Activated T-cell treated with anti-CD3 and anti-CD28 coated beads, Interleukin-2, amount 50 U/mL, for 72 hours (primary cell): ENCODE measurements around the gene COMMD3. TPM values are rescaled to one million over a fixed set of nuclear protein-coding genes. Genes with fewer than 3 reads are reported as not detected.
A peak's percentile ranks its signal among the peaks of the same experiment; 100 is the strongest.
"Not testable (repeated sequence)": the region's sequence is repeated elsewhere in the genome, so short reads cannot be mapped to it uniquely, and the experiment has no call there.

Source experiments
- ATAC-seq, 2 donors: fragments of 150-1000 bp; cut with Tn5 transposase; replicated peaks in 1 of 2; 2 replicates each; pipeline ENCODE4 v1.10.0; 2021; ENCODE audit warnings: moderate library complexity in 2 of 2, mild to moderate bottlenecking in 1 of 2
- DNase-seq, 2 donors: peaks; one replicate each; pipeline ENCODE4 v3.0.0; 2021 to 2022; ENCODE audit warnings: mixed read lengths in 1 of 2
- H3K27ac Mint-ChIP-seq: one replicate; pipeline ENCODE4 v1.8.0; 2022; ENCODE audit warnings: mild to moderate bottlenecking, moderate library complexity, mixed read lengths
- H3K27me3 Mint-ChIP-seq: one replicate; pipeline ENCODE4 v1.8.0; 2022; ENCODE audit warnings: low read depth, mixed read lengths
- H3K36me3 Mint-ChIP-seq, 2 donors: one replicate each; pipeline ENCODE4 v1.8.0; 2022; ENCODE audit warnings: mixed read lengths in 2 of 2, mild to moderate bottlenecking in 1 of 2; ENCODE audit not compliant: insufficient read depth in 2 of 2
- H3K4me1 Mint-ChIP-seq: one replicate; pipeline ENCODE4 v1.8.0; 2022; ENCODE audit warnings: low read depth, mixed read lengths
- H3K4me3 Mint-ChIP-seq, 2 donors: one replicate each; pipeline ENCODE4 v1.8.0; 2022; ENCODE audit warnings: mild to moderate bottlenecking in 2 of 2, mixed read lengths in 2 of 2, moderate library complexity in 2 of 2
- H3K9me3 Mint-ChIP-seq, 2 donors: one replicate each; pipeline ENCODE4 v1.8.0; 2022; ENCODE audit warnings: mixed read lengths in 2 of 2
- total RNA-seq, 2 donors: library from RNA; stranded (reverse); gene quantifications; one replicate each; pipeline ENCODE4 v1.2.3, GENCODE V29; 2022

COMMD3 gene
- total RNA-seq, 2 donors from 2014 or later, result 95.0 to 104 TPM

GRCh38 chr10:22310012-22310411 is 6.2 kb upstream of the COMMD3 start:
- Mint-ChIP-seq H3K4me1 (peaks cover 24% of the 10 kb centered on the region), H3K27me3 (peaks cover 21% of the 10 kb centered on the region)
- H3K9me3 Mint-ChIP-seq, DNase-seq, H3K27ac Mint-ChIP-seq, H3K4me3 Mint-ChIP-seq, H3K36me3 Mint-ChIP-seq, ATAC-seq: not testable (repeated sequence)

- no peaks in the 10 kb centered on the region for H3K9me3 Mint-ChIP-seq
- no peak for DNase-seq
- peaks cover 0 to 2% of the 10 kb centered on the region in 2 donors for H3K36me3 Mint-ChIP-seq
- H3K27ac Mint-ChIP-seq, result peak overlapping the region; percentile 54
- no peak for ATAC-seq
- H3K27me3 Mint-ChIP-seq, result peaks cover 28% of the 10 kb centered on the region
- H3K4me3 Mint-ChIP-seq, result no peak overlapping the region
- peaks cover 32% of the 10 kb centered on the region for H3K4me1 Mint-ChIP-seq
Observed at GRCh38 chr10:22310928-22311327, 5.3 kb upstream of the COMMD3 start.

GRCh38 chr10:22314852-22315251 is 1.3 kb upstream of the COMMD3 start:
- no peak overlapping the region for H3K27ac Mint-ChIP-seq
- H3K4me1 Mint-ChIP-seq, result peaks cover 45% of the 10 kb centered on the region
- DNase-seq (no peak), ATAC-seq (no peak)
- H3K9me3 Mint-ChIP-seq, result no peaks in the 10 kb centered on the region
- peak overlapping the region; percentile 90 to 99 for H3K4me3 Mint-ChIP-seq
- peaks cover 24% of the 10 kb centered on the region for H3K27me3 Mint-ChIP-seq
- peaks cover 2 to 4% of the 10 kb centered on the region in 2 donors for H3K36me3 Mint-ChIP-seq

- ATAC-seq (peak; percentile 39 to 41), DNase-seq (no peak)
- H3K4me1 Mint-ChIP-seq, result peaks cover 50% of the 10 kb centered on the region
- peak overlapping the region; percentile 99 for H3K27ac Mint-ChIP-seq
- peaks cover 28% of the 10 kb centered on the region for H3K27me3 Mint-ChIP-seq
- H3K9me3 Mint-ChIP-seq, result no peaks in the 10 kb centered on the region
- H3K4me3 Mint-ChIP-seq, result peak overlapping the region; percentile 90 to 99
- H3K36me3 Mint-ChIP-seq, result peaks cover 6% of the 10 kb centered on the region in 2 donors
Observed at GRCh38 chr10:22315455-22316285, 518 bp upstream of the COMMD3 start.

GRCh38 chr10:22317076-22317370 is 835 bp downstream of the COMMD3 start:
- Mint-ChIP-seq H3K36me3 (peaks cover 6% of the 10 kb centered on the region in 2 donors), H3K4me1 (peaks cover 46% of the 10 kb centered on the region), H3K27me3 (peaks cover 22% of the 10 kb centered on the region), H3K9me3 (no peaks in the 10 kb centered on the region), H3K27ac (peak overlapping the region; percentile 75), H3K4me3 (peak overlapping the region; percentile 89 to 96)
- peak in 1 of 2 donors; percentile 26 for ATAC-seq
- peak; percentile 37 to 44 for DNase-seq

- Mint-ChIP-seq H3K4me3 (peak overlapping the region; percentile 89 to 96), H3K4me1 (peaks cover 56% of the 10 kb centered on the region)
- no peak for DNase-seq
Observed at GRCh38 chr10:22317771-22318565, 1.8 kb downstream of the COMMD3 start.

GRCh38 chr10:22318772-22319171 is 2.6 kb downstream of the COMMD3 start:
- peaks cover 39% of the 10 kb centered on the region for H3K27me3 Mint-ChIP-seq
- H3K36me3 Mint-ChIP-seq, result peaks cover 9 to 11% of the 10 kb centered on the region in 2 donors
- DNase-seq (no peak), ATAC-seq (no peak)
- H3K27ac Mint-ChIP-seq, result peak overlapping the region; percentile 28
- H3K4me1 Mint-ChIP-seq, result peaks cover 64% of the 10 kb centered on the region
- peak overlapping the region; percentile 88 to 96 for H3K4me3 Mint-ChIP-seq
- no peaks in the 10 kb centered on the region for H3K9me3 Mint-ChIP-seq

More at GRCh38 chr10:22317771-22318565, 1.8 kb downstream of the COMMD3 start:
- Mint-ChIP-seq H3K27me3 (peaks cover 31% of the 10 kb centered on the region), H3K9me3 (no peaks in the 10 kb centered on the region), H3K27ac (peak overlapping the region; percentile 57), H3K36me3 (peaks cover 9 to 11% of the 10 kb centered on the region in 2 donors)
- ATAC-seq, result no peak

GRCh38 chr10:22319547-22319979 is 3.4 kb downstream of the COMMD3 start:
- peak overlapping the region; percentile 88 to 96 for H3K4me3 Mint-ChIP-seq
- H3K27ac Mint-ChIP-seq, result peak overlapping the region; percentile 93
- H3K9me3 Mint-ChIP-seq, result no peaks in the 10 kb centered on the region
- DNase-seq (no peak), ATAC-seq (no peak)
- H3K36me3 Mint-ChIP-seq, result peaks cover 11 to 12% of the 10 kb centered on the region in 2 donors
- peaks cover 72% of the 10 kb centered on the region for H3K4me1 Mint-ChIP-seq
- H3K27me3 Mint-ChIP-seq, result peaks cover 46% of the 10 kb centered on the region

GRCh38 chr10:22319980-22320558 is 3.9 kb downstream of the COMMD3 start:
- DNase-seq, result no peak
- peaks cover 47% of the 10 kb centered on the region for H3K27me3 Mint-ChIP-seq
- ATAC-seq, result no peak
- no peaks in the 10 kb centered on the region for H3K9me3 Mint-ChIP-seq
- peak overlapping the region; percentile 93 for H3K27ac Mint-ChIP-seq
- peaks cover 12 to 15% of the 10 kb centered on the region in 2 donors for H3K36me3 Mint-ChIP-seq
- peaks cover 72% of the 10 kb centered on the region for H3K4me1 Mint-ChIP-seq
- peak overlapping the region; percentile 88 to 96 for H3K4me3 Mint-ChIP-seq

- H3K4me3 Mint-ChIP-seq, result peak within 1 kb of the TSS; percentile 89 to 96
- H3K4me1 Mint-ChIP-seq, result peaks cover 67% of the 10 kb centered on the region
- H3K27me3 Mint-ChIP-seq, result peaks cover 41% of the 10 kb centered on the region
- no peaks in the 10 kb centered on the region for H3K9me3 Mint-ChIP-seq
- peak; percentile 54 to 70 for DNase-seq
- H3K36me3 Mint-ChIP-seq, result peaks cover 10 to 16% of the 10 kb centered on the region in 2 donors
- peak; percentile 45 to 47 for ATAC-seq
- peak within 1 kb of the TSS; percentile 93 for H3K27ac Mint-ChIP-seq
Observed at GRCh38 chr10:22320591-22321155, 4.5 kb downstream of the COMMD3 start, which contains the start of gene BMI1. TSS of gene BMI1 (plus strand) at chr10:22321099. CDS start at chr10:22326450, 5,351 bp downstream.

- ATAC-seq, result peak; percentile 41 to 52
- peaks cover 13 to 18% of the 10 kb centered on the region in 2 donors for H3K36me3 Mint-ChIP-seq
- peak overlapping the region; percentile 68 for H3K27ac Mint-ChIP-seq
- peak overlapping the region; percentile 83 for H3K4me3 Mint-ChIP-seq
- DNase-seq, result peak; percentile 66 to 68
- peaks cover 71% of the 10 kb centered on the region for H3K4me1 Mint-ChIP-seq
- peaks cover 41% of the 10 kb centered on the region for H3K27me3 Mint-ChIP-seq
- no peaks in the 10 kb centered on the region for H3K9me3 Mint-ChIP-seq
Observed at GRCh38 chr10:22321156-22321923, 5.2 kb downstream of the COMMD3 start.
